HT1080 (cell line): ENCODE results near the gene RPS18. TPM values are rescaled to one million over a fixed set of nuclear protein-coding genes. Genes with fewer than 3 reads are reported as not detected.
A peak's percentile ranks its signal among the peaks of the same experiment; 100 is the strongest.

ENCODE experiments used
- DNase-seq: peaks from one replicate; pipeline ENCODE4 v3.0.0-alpha.2; 2015; ENCODE audit warnings: low read depth
- total RNA-seq: library from RNA; depleted of rRNA; stranded (reverse); fragments of >200 nt; shearing (Covaris generic); gene quantifications from 2 replicates; pipeline ENCODE4 v1.2.3, GENCODE V29; 2014

Gene RPS18
- total RNA-seq, 1 experiment from 2014 or later = 3,065 TPM

DNA sequence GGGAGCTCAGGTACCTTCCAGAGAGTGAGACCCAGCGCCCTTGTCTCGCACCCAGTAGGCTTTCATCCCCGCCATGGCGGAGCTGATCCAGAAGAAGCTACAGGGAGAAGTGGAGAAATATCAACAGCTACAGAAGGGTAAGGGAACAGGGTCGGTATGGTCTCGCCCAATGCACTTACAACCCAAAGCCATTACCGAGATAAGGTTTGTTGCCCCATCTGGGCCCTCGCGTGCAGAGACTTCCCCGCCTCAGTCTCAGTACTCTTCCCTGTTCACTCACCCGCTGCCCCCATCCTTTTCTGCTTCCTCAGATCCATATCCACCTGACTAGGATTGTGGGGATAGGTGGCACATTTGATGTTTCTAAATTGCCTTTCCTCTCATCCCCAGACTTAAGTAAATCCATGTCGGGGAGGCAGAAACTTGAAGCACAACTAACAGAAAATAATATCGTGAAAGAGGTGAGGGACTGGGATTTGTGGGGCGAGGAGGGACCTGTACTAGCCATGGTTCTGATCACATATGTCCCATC lies 18.0 kb downstream of the RPS18 start:
- DNase-seq = no peak

DNA sequence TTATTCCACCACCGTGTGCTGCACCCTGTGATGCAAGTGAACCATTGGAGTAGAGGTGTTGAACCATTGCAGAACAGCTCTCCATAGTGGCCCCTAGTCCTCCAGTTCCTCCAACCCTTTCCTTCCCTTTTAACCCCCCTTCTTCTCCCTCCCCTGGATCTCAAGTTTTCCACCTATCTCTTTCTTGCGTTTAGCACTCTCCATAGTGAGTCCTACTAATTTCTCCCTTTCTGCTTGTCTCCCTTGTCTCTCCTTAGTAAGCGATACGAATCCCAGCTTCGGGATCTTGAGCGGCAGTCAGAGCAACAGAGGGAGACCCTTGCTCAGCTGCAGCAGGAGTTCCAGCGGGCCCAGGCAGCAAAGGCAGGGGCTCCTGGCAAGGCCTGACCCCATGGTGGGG lies 18.6 kb downstream of the RPS18 start:
- no peak for DNase-seq

DNA sequence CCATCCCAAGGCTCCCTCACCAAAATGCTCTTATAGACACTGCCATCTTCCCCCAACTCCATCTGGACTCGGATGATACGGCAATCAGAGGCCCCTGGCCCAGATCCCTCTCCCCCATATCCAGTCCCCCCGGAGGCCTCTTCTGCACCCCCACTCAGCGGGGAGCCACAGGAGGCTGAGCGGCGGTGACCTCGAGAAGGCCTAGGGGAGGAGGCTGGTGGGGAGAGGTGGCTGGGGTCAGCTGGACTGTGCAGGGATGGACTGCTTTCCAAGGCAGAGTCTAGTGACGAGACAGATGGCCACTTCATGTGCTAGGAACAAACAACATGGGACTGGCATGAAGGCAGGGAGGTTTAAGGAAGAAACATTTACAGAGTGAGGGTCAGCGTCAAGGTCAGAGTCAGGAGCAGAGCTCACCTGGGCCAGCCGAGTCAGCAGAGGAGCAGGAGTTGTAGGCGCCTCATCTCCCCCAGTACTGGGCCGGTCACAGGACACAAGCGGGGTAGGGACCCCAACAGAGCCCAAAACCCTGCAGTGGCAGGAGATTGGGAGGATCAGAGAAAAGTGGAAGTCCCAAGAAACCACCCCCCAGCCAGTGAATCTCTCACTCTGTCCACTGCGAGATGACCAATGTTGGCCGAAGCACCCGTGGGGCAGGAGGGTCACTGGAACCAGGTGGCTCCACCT lies 21.3 kb downstream of the RPS18 start:
- no peak for DNase-seq

DNA sequence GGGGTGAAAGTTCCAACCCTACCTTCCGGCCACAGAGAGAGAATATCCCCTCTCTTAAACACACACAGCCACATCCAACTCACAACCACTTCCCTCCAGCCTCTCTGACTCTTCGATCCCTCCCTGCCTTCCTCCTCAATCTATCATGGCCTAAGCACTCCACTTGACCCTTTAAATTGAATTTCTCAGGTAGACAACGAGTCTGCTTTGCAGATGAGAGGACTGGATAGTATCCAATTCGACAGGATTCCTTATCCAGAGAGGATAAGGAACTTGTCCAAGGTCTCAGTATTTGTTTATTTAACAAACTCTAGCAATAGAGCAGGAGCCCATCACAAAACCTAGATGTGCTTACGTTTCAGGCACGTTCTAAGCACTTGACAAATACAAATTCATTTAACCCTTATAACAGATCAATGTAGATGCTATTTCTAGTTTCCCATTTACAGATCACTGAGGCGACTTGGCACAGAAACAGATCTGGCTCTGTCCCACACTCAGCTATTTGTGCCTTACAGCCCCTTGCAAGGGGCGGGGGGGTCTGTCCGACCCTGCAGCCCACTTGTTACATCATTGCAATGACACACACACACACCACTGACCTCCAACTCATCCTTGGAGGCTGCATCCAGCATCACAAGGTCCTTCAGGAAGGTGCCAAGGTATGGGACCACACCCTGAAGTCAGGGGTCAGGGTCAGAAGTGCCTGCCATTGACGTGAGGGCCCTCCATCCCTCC lies 22.4 kb downstream of the RPS18 start:
- no peak for DNase-seq

DNA sequence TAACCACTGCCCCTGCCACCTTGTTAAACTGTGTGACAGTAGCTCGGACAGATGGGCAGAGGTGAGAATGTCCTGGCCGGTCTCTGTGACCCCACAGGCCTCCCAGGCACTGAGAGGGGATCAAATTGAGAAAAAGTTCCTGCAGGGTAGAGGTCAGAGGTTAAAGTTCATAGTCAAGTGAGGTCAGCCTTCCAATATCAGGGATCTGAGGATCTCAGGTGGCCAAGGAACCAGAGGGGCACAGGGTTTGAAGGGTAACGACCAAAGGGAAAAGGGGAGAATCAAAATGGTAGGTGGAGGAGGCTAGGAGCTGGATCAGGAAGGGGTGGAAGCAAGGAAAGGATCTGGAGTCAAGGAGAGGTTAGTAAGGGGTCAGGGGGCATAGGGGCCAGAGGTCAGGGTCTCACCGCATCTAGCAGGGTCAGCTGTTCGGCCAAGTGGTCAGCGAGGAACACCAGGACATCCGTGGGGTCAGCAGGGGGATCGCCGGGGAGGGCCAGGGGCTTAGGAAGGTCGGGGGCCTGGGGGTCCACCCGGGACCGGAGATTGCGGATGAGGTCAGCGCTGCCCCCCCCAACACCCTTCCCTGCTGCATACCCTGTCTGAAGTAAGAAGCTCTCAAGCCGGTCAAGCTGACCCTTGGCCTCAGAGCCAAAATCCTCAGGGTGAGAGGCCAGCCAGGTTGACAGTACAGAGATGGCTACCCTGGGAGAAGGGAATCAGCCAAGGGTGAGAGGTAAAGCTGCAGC lies 23.9 kb downstream of the RPS18 start:
- DNase-seq = no peak

DNA sequence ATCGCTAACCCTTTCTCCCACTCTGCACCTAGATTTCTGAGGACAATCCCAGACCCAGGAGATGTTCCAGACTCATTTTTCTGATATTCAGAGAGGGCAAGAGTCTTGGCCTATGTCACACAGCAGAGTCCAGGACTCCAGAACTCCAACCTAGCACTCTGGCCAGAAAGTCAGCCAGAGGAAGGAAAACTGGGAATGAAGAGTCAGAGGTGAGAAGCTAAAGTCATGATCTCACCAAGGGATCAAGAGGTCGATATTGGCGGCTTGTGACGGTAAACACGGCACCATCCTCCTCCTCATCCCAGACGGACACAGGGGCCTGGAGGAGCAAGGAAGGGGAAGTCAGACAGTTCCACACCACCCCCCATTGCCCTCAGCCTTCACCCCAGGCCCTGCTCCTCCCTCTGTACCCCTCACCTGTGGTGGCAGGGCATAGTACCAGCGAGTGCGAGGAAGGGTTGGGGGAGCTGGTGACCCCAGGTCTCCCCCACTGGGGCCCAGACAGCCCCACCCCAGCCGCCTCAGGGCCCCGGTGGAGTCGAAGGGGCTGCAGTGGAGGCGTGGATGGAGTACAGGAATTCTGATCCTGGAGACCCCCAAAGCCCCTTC lies 25.0 kb downstream of the RPS18 start:
- DNase-seq = no peak

DNA sequence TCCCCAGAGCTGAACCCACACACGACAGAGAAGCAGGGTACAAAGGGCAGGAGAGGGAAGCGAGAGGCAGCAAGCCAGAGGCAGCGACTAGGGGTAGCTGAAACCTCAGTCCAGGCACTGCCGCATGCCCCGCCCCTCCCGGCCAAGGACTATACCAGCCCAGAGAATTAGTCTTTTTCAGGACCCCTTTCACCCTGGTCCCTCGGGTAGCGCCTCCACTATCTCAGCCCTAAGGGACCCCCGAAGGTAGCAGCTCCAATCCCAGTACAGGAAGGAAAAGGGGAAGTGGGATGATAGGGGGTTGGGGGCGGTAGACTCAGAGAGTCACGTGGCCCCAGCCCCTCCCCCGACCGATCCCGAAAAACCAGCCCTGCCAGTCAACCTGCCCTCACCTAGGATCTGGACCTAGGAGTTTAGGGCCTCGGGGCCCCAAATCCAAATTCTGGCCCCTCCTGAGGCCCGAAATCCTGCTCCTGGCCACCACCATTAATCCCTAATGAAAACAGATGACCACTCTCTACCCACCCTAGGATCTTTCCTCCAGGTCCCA lies 25.6 kb downstream of the RPS18 start:
- DNase-seq = peak; percentile 51

DNA sequence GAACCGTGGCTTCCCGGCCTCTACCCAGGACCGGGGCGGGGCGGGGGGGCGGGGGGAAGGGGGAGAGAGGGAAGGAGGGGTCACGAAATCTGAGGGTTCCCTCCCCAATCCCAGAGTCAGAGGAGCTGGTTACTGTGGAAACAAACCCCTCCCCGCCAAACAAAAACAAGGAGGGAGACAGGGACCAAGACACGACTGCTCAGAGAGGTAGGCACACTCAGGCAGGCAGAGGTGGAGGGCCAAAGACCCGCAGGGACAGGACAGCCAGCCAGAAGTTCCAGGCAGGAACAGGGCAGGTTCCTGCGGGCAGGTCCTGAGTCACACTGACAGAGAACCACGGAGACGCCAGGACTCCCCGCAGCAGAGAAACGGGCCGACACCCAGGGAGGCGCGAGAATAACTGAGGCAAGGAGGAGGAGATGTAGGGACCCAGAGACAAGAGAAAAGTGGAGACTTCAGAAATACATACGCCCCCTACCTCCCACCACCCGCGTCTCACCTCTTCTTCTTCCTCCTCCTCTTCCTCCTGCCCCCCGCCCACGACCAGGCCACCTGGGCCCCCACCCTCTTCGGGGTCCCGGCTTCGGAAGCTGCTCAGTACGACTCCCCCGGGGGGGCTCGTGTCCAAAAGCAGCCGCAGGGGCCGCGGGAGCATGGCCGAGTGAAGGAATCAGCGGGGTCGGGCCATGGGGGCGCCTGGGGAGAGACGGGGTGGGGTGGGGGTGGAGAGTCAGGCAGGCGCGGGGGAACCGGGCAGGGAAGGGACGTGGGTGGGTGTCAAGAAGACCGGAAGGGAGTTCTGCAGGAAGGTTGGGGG lies 26.3 kb downstream of the RPS18 start:
- DNase-seq = peak; percentile 85

DNA sequence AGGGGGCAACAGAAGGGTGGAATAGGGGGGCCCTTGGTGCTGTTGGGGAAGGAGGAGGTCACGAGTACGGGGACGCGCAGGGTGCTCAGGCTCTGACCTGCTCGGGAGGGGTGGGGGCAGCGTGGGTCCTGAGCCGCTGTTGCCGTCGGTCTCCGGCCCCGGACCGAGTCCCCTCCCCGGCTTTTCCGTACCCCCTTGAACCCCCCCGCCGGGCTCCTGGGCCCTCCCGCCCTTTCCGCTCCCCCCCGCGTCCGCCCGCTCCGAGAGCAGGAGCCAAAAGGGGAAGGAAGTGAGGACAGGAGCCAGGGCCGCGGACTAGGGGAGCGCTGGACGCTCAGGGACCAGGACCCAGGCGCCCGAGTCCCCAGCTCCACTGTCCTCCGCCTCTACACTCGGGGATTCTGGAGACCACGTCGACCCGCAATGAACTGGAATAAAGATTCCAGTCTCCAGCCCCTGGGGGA lies 26.9 kb downstream of the RPS18 start, which contains the start of gene RGL2:
Gene RGL2, minus strand, starts transcription at position 170 of the 464 bp plus-strand sequence. CDS start 332 bp downstream, outside the sequence.
- DNase-seq = no peak

DNA sequence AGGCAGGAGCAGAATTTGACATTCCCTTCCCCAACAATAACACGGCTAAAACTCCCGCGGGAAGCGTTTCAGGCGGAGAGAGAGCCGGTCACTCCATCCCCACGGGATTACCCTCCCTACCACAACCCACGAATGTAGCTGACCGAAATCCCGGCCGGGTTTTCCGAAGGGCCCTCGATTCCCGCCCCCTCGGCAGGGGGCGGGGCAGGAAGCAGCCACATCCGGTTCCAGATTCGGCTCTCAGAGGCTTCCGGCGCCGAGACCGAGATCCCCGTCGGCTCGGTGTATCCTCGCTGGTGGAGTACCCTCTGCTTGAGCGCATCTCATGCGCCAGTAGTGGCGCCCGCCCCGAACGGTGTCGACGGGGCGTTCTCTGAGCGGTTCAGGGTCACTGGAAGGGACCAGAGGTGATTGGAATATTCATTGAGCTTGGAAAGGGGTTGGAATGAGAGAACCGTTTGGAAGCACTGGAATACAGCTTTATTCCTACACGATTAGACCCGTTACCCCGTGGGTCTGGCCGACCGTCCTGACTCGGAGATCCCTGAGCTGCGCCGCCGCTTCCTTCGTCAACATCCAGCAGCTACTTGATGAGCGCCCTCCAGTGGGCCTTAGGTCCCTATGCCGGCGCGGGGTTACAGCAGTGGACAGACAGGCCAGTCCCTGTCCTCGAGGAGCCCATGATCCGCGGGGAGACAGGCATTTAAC lies 27.5 kb downstream of the RPS18 start:
- DNase-seq = peak; percentile 90

DNA sequence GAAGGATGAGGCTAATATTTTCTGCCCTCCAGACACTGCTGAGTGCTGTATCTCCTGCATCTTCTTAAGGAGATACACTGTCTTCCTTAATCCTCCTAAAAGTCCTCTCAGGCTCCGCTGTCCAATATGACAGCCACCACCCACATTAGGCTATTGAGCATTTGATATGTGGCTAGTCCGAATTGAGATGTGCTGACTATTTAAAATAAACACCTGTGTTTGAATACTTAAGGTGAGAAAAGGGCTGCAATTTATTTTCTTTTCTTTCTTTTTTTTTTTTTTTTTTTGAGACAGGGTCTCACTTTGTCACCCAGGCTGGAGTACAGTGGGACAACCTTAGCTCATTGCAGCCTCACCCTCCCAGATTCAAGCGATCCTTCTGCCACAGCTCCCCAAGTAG lies 30.0 kb downstream of the RPS18 start:
- no peak for DNase-seq

DNA sequence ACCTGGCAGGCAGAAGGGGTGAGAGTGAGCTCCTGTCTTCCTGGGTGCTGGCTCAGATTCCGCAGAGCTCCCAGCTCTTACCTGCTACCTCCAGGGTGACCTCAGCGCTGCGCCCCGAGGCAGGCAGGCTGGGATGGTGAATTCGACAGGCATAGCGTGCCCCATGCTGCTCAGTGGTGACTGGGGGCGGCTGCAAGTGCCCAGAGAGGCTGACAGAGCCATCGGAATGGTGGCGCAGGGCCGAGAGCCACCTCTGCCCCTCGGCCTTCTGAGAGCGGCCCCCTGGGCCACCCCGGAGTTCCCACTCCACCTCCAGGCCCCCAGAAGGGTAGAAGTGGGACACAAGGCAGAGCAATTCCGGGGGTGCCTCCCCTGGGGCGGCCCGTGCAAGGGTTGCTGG lies 32.3 kb downstream of the RPS18 start:
- no peak for DNase-seq

DNA sequence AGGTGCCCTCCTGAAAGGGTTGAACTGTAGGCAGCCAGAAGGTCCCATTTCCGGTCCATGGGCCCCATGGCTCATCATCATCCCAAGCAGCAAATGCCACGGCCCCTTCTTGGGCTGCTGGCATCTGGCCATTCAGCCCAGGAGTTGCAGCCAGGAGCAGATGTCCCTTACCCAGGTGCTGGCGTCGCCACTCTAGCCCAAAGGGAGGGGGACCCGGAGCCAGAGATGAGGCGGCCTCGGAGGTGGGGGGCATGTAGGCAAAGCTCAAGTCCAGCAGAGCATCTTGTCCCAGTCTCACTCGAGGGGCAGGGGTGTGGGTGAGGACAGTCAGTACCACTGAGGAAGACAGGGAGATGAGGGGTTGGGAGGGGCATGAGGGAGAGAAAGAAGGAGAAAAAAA lies 33.2 kb downstream of the RPS18 start:
- DNase-seq = no peak

DNA sequence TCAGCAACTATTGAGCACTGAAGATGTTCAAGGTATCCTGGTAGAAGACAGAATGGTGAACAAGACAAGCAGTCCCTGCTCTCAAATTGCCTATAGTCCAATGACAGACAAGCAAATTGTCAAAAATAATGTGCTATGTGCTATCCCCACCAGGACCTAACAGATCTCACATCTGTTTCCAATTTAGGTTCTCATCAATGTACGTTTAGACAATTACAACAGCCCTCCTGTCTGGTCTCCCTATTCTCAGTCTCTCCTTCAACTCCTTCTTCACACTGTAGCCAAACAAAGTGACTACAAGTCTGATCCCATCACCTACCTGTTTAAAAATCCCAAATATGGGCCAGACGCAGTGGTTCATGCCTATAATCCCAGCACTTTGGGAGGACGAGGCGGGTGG lies 34.5 kb downstream of the RPS18 start:
- no peak for DNase-seq

DNA sequence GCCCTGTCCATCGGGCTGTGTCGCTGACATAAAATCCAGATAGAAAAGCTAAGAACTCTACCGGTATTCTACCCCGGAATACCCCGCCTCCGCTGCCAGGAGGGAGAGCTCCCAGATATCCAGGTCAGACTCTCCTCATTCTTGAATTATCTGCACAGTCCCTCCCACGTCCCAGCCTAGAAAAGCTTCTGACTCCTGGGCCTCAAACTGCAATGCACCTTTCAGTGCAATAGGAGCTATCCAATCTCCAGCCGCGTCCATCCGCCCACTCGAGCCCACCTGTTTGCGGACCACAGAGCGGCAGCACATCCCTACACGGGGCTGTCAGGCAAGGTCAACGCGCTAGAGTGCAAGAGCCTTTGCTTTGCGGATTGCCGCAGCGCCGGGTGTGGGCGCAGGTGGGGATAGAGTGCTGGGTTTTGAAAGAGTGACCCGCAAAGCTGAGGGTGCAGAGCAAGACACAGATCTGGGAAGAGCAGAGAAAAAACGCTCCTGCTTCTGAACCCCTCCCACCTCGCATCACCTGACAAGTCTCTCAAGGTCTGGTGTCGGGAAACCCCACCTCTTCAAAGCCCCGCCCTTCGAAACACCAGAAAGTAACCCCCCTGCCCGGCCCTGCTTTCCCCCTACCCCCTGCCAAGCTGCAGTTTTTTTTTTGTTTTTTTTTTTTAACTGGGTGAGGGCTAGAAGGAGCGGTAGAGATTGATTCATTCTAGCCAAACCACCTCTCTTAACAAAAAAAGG lies 40.7 kb downstream of the RPS18 start:
- DNase-seq = peak; percentile 67

DNA sequence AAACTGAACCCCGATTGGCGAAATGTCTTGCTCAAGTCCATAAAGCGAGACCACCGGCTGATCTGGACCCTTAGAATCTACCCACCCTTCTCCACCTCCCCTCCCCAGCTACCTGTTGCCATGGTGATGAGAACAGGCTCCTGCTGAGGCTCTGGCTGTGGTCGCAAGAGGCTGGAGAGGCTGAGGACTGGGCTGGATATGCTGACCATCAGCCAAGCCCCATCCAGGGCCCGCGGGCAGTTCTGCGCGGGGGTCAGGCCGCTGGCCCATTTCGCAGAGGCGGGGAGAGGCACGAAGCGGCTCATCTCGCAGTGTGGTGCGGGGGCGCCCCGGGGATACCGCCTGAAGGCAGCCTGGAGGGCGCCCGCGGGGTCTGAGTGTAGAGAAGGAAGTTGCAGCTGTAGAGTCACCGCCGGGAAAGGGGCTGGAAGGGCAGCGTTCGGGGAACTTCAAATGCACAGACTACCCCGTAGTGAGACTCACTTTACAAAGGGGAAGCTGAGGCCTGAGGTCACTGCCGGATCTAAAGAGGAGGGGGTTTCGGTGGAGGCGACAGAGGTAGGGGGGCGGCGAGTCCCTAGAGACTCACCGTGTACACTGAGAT lies 41.3 kb downstream of the RPS18 start:
- DNase-seq = peak; percentile 17

DNA sequence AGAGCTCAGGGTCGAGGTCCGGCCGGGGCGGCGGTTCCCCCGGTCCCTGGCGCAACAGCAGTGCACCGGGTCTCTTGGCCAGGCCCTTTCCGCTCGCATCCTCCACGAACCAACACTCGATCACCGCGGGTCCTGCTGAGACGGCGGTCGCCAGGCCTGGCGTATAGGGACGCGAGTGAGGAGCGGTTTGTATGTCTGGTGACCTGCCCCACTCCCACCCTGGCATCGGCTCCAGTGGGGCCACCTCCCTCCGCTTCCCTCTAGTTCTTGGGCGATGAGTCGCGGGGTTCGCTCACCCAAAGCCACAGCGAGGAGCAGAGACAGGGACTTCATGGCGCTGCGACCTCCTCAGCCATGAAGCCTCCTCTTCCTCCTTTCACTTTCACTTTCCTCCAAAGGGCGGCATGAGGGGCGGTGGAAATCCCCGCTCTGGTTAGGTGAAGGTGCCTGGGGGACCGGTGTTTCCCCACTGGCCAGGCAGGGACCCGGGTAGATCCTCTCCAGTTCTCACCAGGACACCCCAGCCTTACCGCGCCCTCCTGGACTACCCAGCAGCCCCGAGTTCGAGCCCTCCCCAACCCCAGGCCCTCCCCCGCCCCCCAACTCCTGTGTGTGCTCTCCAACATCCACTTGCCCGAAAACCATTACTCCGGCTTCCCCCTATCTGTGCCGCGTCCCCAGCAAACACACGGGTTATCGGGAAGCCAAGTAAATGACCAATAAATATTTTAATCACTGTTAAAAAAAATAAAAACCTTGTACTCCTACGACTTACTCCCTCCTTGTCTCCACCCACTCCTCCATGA lies 42.0 kb downstream of the RPS18 start, which contains the start of gene TAPBP:
Gene TAPBP, minus strand, starts transcription at position 370 of the 806 bp plus-strand sequence. Its CDS starts 37 bp downstream, at position 333.
- DNase-seq = peak; percentile 62
